Stimulated activated CD4-positive, alpha-beta T cell treated with anti-CD3 and anti-CD28 coated beads, Interleukin-12 subunit alpha, Interleukin-12 subunit beta, amount 100 ng/mL, for 24 hours (primary cell): ENCODE data around the gene PODXL.

Experiments
- DNase-seq, 2 experiments: peaks; one replicate each; pipeline ENCODE4 v3.0.0-alpha.2; 2020; ENCODE audit warnings: low read depth in 2 of 2

PODXL gene

GRCh38 chr7:131556053-131556908, at the start of gene PODXL:
TSS of gene PODXL (minus strand) at chr7:131556628. CDS start at chr7:131556359, 269 bp downstream.
- DNase-seq = peak; percentile 7 to 32

GRCh38 chr7:131605280-131605878, 49.0 kb upstream of the PODXL start:
- no peak for DNase-seq

GRCh38 chr7:131604841-131605279, 48.4 kb upstream of the PODXL start:
- no peak for DNase-seq

GRCh38 chr7:131603932-131604331, 47.5 kb upstream of the PODXL start:
- no peak for DNase-seq

GRCh38 chr7:131602994-131603372, 46.6 kb upstream of the PODXL start:
- no peak for DNase-seq

GRCh38 chr7:131602304-131602993, 46.0 kb upstream of the PODXL start:
- no peak for DNase-seq

DNA sequence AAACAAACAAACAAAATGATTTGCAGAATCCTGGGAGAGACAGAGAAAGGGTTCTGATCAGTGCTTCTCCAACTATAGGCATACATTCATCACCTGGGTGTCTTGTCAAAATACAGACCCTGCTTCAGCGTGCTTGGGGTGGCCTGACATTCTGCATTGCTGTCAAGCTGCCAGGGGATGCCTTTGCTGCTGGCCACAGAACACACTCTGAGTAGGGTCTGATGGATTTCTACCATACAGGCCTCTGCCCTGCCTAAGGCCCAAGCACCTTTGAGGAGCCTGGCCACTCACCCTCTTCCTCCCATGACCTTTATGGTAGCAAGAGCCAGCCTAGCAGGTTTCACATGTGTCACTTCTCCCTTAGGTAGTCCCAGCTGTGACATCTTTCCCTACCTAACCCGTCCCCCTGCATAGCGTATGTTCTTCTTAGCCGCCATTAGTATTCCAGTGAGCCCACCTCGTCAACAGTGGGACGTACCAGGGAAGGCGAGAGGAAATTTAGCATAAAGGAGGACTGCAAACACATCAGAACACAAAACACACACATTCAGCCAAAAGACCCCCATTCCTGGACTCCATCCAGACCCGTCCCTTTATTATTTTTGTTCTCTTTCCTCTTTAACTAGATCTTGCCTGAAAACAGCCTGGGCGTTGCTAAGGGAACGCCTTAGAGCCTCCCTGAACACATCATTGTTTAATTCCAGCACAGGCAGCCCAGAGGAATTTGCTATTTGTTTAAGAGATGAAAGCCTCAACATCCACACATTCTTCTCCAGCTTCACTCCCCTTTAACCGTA, 43.9 kb upstream of the PODXL start:
- no peak for DNase-seq

GRCh38 chr7:131596785-131597184, 40.4 kb upstream of the PODXL start:
- no peak for DNase-seq

DNA sequence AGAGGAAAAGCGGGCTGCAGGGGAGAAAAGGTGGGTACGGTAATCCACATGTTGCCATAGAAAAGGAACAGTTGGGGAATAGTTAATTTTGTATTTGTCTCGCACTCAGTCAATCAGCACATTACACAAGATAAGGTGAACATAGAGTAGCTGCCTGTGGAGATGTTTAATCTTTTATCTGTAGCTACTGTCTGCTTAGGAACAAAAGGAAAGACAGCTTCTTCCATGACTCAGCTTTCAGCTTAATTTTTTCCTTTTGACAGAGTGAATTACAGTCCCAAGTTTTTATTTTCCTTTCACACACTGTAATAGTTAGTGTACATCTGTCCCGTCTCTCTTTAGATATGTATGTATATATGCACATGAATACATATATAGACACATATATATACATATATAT, 39.3 kb upstream of the PODXL start:
- no peak for DNase-seq

- no peak for DNase-seq
Observed at GRCh38 chr7:131591687-131592319, 35.4 kb upstream of the PODXL start.

DNA sequence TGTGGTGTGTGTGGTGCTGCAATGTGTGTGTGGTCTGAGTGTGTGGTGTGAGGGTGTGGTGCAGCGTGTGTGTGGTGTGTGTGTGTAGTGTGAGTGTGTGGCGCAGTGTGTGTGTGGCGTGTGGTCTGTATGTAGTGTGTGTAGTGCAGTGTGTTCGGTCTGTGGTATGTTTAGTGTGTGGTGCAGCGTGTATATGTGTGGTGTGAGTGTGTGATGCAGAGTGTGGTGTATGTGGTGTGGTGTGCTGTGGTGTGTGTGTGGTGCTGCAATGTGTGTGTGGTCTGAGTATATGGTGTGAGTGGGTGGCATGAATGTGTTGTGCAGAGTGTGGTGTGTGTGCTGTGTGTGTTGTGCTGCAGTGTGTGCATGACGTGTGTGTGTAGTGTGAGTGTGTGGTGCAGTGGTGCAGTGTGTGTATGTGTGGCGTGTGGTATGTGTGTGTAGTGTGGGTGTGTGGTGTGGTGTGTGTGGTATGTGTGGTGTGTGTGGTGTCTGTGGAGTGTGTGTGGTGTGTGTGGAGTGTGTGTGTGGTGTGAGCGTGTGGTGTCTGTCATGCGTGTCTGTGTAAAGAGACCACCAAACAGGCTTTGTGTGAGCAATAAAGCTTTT, 31.0 kb upstream of the PODXL start:
- no peak for DNase-seq

GRCh38 chr7:131586759-131587158, 30.3 kb upstream of the PODXL start:
- no peak for DNase-seq

GRCh38 chr7:131586259-131586658, 29.8 kb upstream of the PODXL start:
- DNase-seq = no peak

GRCh38 chr7:131583430-131583829, 27.0 kb upstream of the PODXL start:
- DNase-seq = no peak

DNA sequence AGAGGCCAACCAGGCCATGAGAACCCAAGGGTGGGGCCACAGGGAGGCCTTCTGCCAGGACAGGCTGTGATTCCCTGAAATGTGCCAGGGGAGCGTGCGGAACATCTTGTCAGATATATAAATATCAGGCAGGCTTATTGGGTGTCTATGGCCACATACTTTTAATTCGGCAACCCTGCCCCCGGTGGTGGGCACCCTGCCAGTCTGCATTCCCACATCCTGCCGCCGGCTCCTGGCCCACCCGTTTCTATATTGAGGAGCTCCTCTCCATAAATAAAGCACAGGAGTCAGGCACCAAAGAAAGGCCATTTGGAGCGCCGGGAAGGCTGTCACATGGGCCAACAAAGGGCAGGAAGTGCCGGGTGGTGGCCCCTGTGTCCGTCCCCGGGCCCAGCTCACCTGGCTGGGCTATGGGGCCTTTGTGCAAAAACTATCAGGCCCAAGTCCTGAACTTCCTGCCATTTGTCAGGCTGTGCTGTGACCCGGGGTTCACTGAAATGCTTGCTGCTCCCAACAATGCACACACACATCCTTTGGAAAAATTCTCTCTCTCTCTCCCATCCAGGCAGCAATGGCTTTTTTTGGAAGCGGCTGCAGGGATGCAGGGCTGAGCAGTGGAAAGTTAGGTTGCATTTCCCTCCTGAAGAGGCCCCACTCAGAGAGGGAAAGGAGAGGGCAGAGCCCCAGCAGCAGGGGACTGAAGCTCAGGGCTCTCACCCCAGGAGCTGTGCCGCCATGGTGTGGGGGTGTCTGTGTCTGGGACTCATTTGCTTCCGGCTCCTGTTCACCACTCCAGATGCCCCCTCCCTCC, 25.0 kb upstream of the PODXL start:
- DNase-seq = no peak

DNA sequence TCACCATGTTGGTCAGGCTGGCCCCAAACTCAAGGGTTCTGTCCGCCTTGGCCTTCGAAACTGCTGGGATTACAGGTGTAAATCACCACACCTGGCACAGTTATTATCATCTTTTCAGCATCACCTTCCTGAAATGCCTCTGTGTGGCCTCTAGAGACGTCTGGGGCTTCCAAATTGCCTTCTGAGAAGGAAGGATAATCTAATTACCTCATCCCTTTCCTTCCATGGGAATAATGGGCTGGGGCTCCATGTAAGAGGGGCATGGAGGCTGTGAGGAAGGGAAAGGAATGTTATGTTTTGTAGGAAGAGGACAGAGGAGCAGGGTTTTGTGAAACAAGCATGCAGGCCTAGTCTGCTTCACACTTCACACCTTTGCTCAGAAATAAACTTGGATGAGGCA, 22.2 kb upstream of the PODXL start:
- DNase-seq = no peak

GRCh38 chr7:131574741-131575140, 18.3 kb upstream of the PODXL start:
- no peak for DNase-seq

DNA sequence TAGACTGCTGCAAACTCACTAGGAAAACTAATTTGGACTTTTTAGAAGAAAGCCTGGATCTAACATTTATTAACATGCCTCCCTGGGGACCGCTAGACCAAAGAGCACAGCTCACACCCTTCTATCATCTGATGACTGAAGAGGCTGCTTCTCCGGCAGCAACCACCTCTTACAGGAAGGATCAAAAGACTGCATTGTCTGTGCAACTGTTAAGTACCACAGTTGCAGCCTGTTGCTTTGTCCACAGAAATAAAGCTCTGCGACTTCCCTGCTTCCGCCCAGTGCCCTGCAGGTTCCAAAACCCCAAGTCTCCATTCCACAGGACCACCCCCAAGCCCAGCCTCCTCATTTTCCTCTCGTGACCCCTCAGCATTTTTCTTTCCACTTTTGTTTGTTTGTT, 14.0 kb upstream of the PODXL start:
- no peak for DNase-seq

DNA sequence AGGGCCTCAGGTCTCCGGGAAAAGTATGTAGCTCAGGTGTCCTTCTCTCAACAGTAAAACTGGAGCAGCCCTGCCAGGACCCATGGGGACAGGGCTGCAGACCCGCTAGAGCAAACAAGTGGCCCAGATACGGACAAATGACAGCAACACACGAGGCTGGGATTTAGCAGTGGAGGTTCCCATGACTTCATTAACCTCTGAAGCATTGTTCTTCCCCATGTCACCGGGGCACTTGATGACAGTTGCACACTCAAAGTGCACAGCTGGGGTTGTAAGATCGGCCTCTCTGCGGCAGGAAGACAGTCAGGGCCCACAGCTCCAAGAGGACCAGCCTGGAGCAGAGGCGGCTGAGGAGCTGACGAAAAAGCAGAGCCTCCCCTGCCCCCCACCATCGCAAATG, 12.5 kb upstream of the PODXL start:
- no peak for DNase-seq

GRCh38 chr7:131568510-131568909, 12.1 kb upstream of the PODXL start:
- DNase-seq = no peak
